AG20443 (cell line): Measurements from ENCODE around the gene SORBS2.

Source experiments
- DNase-seq: peaks from one replicate; pipeline ENCODE4 v3.0.0; 2012; ENCODE audit warnings: low spot score, mixed read lengths

Gene SORBS2

GRCh38 chr4:185774845-185775680 is 36.9 kb downstream of the SORBS2 start:
- peak; percentile 88 for DNase-seq

GRCh38 chr4:185774131-185774653 is 37.8 kb downstream of the SORBS2 start:
- no peak for DNase-seq

- no peak for DNase-seq
These were observed 38.6 kb downstream of the SORBS2 start for GRCh38 chr4:185773419-185773818.

DNA sequence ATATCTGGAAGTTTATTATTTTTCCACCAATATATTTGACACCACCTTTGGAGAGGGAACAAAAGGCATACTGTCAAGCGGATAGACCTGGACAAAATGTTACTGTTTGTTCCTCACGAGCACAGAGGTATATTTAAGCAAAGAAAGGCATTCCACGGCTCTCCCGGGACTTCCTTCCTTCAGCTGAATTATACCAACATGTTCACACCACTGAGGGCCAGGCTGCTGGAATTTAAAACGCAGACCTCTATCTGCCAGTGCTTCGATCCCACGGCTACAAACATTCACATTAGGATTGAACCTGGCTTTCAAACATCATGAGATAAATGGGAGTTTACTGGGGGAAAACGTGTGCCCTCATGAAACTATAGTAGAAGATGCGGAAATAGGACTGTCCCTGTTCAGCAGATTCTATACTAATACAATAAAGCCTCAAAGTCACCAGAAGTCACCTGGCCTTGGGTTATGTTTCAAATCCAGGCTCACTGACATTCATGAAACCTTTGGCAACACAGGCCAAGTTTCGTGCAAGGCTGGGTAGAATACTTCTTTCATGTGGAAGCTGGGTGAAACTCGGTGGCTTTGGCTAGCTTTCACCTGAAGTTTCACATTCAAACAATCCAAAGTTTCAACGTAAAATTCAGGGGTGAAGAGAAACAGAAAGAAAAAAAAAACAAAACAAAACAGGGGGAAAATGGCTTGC is 39.5 kb downstream of the SORBS2 start:
- no peak for DNase-seq

GRCh38 chr4:185771711-185772390 is 40.1 kb downstream of the SORBS2 start:
- DNase-seq, result peak; percentile 27

DNA sequence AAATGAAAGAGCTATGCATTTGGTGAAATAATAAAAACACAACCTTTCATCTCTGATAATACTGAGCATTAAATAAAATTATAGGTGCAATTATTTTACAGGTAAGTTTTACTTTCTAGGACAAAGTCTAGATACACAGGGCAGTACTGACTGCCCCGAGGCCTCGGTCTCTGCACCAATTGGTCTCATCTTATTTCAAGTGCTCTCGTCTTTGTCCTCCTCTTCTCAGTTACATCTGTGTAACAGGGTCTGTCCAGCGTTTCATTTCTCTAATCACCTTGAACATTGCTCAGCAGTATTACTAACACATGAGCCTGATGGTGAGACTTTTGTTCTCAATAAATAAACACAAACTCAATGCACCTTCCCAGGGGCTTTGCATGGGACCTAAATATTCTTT is 44.5 kb downstream of the SORBS2 start:
- no peak for DNase-seq

- no peak for DNase-seq
These were observed 47.1 kb downstream of the SORBS2 start for GRCh38 chr4:185764876-185765275.

DNA sequence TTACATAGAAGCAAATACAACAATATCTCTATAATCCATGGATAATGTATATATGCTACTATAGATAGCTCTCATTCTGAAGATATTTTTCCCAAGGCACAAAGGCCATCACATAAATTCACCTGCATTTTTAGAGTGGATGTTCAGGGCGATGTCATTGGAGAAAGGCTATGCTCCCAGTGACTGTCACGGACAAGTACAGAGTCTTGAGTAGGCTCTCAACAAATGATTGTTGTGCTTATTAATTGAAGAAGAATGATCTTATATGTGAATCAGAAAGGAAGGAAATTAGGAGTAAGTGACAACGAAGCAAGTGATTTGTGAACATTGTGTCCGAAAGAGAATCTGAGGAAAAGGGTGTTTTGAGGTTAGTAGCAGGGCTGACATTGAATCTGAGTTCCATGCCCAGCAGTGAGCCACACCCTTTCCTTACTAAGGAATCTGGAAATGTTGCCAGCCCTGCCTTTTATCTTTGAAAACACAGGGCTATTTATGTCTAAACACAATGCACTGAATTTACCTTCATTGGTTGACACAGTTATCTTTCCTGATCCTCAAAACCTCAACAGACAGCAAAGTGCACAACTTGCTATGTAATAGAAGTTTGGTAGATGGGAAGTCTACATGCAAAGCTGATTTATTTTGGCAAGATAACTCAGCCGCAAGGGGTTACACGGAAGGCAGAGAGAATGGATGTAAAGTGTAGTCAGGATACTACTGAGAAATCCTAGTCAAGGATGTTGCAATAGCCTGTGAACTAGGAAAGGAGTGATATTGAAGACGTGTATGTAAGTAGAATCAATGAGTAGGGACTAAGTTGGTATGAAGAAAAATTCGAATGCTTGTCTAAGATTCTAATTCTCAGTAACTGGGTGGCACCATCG is 50.4 kb downstream of the SORBS2 start:
- DNase-seq, result peak; percentile 22

GRCh38 chr4:185758807-185759206 is 53.2 kb downstream of the SORBS2 start:
- no peak for DNase-seq

DNA sequence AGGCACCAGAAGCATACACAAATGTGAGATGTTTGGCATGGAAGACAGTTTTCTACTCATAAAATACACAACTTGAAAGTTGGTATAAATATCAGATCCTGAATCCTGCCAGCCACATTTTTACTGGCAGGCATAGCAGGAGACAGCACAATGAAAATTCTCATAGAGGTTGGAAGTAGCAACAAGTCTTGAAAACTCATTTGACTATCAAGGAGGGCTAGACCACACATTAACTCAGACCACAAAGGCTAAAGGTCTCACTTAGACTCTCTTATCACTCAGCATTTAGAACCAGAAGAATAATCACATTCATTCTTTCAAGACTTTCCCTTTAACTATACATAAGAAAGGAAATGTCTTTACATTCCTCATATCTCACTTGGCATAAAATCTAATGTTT is 56.5 kb downstream of the SORBS2 start:
- no peak for DNase-seq

- no peak for DNase-seq
These were observed 57.0 kb downstream of the SORBS2 start for GRCh38 chr4:185754961-185755360.

DNA sequence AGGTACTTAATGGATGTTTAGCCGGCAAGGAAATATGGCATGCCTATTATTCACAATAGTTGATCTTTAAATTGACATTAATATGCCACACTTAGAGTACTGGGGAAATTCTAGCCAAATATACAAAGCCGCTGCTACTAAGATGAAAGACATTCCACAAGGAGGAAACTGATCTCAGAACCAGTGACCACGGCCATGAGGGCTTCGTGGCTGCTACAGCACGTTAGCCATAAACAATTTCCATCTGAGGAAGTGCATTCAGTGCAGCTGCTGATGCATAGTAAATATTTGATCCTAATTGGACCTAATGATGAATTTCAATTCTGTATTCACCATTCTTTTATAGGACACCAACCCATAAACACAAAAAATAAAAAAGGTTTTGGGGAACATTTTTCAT is 59.1 kb downstream of the SORBS2 start:
- DNase-seq, result no peak

- no peak for DNase-seq
These were observed 62.1 kb downstream of the SORBS2 start for GRCh38 chr4:185749858-185750257.

- DNase-seq, result no peak
These were observed 63.0 kb downstream of the SORBS2 start for GRCh38 chr4:185748901-185749390.

- DNase-seq, result no peak
These were observed 66.1 kb downstream of the SORBS2 start for GRCh38 chr4:185745891-185746290.

DNA sequence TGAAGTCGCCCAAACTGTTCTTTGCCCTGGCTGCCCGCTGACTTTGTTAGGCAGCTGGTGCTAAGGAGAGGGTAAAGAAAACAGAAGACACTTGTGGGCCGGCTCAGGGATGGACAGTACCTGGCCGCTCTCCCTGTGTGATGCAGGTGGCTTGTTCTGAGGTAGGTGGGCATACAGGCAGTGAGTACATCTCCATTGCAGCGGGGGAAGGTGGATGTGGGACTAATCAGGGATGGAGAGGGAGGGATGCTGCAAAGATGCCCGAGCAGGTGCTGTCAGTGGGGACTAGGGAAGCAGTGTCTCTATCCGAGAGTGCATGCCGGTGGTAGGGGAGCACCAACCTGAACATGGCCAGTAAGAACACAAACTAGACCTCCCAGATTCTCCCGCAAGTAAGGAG is 67.0 kb downstream of the SORBS2 start:
- no peak for DNase-seq

DNA sequence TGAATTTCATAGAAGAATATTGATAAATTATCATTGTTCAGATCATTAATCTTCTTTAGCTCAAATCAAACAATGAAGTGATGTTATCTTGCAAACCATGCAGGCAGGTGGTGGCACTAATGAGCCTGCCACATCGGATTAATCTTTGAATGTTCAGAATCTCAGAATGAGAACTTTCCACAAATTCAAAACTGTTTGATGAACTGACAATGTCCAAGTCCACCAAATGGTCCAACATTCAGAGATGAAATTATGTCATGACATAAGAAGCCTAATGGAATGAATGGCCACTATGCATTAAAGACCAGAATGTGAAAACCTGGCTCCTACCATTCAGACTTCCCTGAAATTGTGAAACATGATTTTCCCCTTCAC is 67.5 kb downstream of the SORBS2 start:
- no peak for DNase-seq

DNA sequence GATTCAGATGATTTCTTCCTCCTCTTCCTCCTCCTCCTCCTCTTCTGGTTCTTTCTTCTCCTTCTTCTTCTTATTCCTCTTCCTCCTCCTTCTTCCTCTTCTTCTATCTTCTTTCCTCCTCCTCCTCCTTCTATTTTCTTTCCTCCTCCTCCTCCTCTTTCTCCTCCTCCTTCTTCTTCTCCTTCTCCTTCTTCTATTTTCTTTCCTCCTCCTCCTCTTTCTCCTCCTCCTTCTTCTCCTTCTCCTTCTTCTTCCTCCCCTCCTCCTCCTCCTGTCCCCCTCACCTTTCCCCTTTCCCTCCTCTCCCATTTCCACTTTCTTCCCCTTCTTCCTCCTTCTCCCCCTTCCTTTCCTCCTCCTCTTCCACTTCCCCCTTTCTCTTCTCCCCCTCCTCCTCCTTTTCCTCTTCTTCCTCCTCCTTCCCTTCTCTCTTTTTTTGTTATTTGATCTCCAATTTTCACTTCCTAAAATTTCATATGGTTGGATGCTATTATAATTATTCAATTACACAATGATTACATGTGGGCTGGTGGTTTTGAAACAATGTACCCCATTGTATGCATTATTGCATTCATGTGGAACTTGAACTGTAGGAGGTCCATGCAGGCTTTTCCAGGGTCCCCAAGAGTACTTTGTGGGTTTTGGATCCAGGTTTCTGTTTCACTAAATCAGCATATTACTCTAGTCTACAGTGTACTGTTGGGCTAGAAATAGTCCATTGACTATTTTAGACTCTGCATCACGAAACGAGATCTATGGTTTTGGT is 68.1 kb downstream of the SORBS2 start:
- DNase-seq, result no peak

DNA sequence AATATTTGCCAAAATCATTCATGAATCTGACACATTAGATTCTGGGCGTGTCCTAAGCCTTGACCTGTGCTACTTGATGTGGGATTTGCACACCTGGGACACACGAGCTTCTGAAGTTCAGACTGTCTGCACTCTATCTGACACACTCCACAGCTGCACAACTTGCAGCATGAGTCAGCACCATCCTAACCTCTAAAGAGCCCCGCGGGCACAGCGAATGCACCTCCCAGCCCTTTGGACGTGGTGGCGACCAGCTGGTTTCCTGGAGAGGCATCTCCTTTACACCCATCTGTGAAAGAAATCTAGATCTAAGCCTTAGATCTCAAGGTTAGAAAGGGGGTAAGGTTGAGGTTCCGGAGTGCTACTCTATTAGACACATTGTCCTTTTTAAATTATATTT is 69.2 kb downstream of the SORBS2 start:
- DNase-seq, result no peak

DNA sequence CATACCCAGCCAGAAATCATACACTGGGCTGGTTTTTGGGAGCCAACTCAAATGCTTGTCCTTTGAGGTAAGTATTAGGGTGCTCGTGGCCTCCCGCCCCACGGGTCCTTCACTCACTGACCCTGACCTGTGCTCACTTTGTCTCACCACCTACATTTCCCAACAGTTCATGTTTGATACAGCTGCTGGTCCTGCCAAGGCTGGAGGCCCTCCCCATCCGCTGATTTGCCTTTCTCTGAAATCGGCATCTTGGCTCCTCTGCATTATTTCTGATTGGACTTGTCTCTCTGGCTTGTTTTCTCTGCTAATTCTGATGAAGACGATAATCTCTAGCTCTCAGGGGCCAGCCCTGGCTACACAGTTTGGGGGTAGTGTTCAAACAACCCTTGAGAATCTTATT is 70.2 kb downstream of the SORBS2 start:
- DNase-seq, result no peak

DNA sequence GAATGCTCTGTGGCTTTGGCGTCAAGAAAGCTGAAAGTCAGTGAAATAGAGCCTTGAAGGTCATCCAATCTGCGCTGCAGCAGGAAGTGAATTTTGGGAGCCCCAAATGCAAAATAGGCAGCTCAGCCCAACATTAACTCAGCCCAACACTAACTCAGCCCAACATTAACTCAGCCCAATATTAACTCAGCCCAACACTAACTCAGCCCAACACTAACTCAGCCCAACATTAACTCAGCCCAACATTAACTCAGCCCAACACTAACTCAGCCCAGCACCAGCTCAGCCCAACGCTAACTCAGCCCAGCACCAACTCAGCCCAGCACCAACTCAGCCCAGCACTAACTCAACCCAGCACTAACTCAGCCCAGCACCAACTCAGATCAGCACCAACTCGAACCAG is 71.5 kb downstream of the SORBS2 start:
- no peak for DNase-seq
